HG03520 (cell line): ENCODE measurements around the gene ZNF618.

ENCODE experiments used
- ATAC-seq: cut with Tn5 transposase; IDR thresholded peaks from one replicate; pipeline ENCODE4 v1.9.1; 2021; ENCODE audit warnings: mild to moderate bottlenecking, moderate library complexity; ENCODE audit not compliant: unreplicated experiment

ZNF618 gene

DNA sequence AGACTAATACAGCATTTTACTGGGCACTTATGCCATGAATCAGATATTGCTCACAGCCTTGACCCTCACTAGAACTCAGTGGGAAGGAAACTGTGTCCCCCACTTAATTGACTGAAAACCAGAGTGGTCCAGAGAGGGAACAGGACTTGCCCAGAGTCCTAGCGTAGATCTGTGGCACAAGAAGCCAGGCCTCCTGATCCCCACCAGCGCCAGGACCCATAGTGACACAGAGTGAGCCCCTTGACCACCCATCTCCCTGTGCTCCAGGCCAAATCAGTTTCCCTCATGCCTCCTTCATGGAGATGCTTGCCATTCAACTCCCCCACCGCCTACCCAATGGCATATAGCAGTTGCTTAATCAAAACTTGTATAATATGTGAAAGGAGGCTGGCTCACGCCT lies 214.7 kb downstream of the ZNF618 start:
- ATAC-seq, result no peak

DNA sequence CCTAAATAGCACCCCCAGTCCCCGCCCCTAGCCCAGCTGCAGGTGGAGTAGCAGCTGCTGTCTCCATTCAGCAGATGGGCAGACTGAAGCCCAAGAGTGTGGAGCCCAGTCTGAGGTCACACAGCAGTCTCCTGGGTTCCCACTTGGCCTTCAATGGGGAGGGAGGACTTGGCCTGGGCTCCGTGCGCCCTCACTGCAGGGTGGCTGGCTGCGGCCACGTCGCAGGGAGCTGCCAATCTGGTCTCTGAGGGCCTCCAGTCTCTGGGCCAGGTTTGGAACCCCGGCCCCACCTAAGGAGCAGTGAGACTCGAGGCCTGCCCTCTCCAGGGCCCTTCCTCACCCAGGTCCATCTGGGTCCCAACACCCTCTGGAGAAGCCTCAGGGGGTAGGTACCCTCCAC lies 215.6 kb downstream of the ZNF618 start:
- no peak for ATAC-seq

DNA sequence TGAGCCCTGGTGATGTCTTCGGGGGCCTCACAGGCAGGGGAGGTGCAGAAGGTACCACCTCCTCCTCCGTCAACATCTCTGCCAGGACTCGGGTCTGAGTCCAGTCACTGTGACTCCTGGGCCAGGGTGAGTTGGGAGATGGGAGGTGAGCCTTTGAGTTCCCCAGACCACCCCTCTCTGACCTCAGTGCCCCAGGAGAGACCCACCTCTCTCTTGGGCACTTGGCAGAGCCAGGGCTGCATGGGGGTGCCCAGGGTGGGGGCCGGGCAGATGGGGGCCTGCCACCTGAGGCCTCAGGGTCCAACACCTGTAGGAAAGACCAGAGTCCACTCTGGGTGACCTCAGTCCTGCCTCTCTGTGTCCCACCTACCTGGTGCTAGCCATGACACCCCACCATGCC lies 216.2 kb downstream of the ZNF618 start:
- ATAC-seq, result no peak

DNA sequence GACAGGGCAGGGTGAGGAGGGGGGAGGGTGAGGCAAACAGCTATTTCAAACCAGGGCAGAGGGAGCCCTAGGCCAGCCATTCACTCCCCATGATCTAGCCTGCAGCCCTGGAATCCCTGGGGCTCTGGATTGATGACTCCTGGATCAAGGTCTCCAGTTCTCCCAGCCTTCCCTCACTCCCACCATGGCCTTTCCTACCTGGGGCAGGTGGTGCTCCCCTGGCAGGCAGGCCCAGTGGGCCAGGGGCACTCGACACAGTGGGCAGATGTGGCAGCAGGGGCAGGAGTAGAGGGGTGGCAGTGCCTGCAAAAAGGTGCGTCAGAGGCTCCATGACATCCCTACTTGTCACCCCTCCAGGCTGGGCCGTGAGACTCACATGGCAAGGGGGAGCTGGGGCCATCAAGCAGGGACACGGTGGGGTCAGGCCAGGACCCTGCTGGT lies 216.9 kb downstream of the ZNF618 start:
- ATAC-seq, result no peak

DNA sequence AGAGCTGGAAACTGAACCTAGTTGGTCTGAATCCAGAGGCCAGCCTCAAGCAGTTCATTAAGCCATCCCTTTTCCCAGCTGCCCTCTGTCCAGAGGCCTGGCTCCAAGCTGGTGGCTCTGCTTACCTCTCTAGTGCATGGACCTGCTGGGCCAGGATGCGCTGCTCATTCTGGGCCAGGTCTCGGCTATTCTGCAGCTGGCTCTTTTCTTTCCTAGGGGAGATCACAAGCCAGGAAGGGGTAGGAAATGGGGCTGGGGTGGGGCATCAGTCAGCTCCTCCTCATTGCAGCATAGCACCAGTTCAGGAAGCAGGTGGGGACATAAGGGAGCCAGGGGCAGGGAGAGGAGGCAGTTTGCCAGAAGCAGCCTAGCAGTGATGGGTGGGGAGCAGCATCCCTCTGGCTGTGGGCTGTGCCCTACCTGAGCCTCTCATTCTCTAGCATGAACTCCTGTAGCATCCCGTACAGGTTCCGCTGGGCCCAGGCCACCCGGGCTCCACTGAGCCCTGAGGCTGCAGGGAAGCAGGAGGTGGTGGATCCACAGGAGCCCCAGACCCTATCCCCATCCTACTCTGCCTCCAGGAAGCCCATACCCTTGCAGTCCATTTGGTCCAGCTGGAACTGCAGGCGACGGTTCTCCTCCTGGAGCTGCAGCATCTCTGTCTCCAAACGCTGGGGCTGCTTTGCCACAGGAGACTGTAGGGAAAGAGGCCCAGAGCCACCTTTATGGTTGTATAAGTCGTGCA lies 217.8 kb downstream of the ZNF618 start:
- ATAC-seq, result no peak

DNA sequence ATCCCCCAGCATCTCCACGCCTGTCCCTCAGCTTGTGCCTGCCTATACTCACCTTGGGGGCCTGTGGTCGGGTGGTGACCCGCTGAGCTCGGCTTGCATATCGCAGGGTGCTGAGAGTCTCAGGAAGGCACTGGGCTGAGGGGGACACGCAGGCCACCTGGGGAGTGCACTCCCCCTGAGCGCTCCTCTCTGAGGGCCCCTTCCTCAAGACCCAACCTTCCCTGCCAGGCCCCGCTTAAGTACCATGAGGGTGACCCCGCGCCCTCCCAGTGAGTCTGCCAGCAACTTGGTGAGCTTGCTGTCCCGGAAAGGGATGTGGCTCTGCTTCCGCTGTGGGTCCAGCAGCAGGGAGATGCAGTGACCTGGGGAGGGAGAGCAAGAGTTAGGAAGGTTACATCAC lies 218.9 kb downstream of the ZNF618 start:
- ATAC-seq, result no peak

DNA sequence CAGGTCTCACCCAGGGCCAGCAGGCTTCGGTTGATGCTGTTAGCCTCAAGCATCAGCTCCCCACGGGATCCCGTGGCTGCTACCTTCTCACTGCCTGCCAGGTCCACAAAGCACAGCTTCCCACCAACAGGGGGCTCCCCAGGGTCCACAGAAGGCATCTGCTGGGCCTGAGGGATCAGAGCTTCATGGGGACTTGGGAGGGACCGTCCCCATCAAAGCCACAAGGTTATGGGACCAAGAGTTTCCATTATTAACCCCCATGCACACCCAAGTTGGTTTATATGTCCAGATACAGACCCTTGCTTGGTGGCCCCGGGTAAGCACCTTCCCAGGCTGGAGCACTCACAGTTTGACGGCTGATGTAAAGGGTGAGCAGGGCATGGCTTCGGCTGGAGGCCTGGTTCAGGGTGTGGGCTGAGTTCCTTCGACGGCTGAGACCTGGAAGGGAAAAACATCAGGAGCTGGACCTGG lies 220.0 kb downstream of the ZNF618 start:
- no peak for ATAC-seq

DNA sequence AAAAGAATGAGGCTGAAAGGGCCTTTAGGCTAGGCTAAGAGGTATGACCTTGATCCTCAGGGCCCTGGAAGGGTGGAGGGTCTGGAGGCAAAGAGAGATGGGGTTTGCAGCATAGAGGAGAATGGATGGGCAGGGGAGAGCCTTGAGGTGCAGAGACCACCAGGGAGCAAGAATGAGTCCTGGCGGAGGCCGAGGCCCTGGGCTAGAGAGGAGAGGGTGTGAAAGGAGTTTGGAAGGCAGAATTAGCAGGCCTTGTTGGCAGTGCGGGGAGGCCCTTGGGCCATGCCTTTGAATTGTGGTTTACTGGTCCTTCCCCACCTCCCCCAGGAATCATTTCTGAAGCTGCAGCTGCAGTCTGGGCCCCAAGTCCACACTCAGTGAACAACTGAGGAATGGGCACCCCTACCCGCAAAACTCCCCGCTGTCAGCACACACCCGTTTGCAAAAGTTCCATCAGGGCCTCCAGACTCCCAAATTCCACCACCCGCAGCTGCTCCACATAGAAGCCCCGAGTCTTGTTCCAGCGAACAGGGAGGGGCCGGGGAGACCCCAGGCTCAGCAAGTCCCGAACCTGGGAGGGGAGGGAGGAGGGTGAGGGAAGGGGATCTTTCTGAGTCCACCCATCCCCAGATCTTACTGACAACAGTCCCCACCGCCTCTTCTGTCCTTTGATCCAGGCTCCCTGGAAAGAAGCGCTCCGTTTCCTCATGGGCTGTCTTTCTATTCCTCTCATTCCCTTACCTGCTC lies 220.9 kb downstream of the ZNF618 start:
- no peak for ATAC-seq

DNA sequence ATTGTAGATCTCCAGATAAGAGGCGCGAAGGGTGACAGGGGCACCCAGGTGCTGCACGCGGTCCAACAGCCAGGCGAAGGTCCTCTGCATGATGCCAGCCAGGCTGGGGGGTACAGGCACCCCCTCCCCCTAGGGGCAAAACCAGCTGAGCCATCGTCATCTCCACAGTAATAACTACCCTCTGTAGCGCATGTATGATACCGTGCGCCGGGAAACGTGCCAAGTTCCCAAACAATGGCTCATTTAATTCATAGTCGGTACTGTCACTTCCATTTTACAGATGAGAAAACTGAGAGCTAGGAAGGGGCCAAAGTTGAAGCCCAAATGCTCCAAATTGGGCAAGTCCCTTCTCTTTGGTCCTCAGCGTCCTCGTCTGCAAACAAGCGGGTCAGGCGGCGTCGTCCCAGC lies 221.5 kb downstream of the ZNF618 start:
- no peak for ATAC-seq

DNA sequence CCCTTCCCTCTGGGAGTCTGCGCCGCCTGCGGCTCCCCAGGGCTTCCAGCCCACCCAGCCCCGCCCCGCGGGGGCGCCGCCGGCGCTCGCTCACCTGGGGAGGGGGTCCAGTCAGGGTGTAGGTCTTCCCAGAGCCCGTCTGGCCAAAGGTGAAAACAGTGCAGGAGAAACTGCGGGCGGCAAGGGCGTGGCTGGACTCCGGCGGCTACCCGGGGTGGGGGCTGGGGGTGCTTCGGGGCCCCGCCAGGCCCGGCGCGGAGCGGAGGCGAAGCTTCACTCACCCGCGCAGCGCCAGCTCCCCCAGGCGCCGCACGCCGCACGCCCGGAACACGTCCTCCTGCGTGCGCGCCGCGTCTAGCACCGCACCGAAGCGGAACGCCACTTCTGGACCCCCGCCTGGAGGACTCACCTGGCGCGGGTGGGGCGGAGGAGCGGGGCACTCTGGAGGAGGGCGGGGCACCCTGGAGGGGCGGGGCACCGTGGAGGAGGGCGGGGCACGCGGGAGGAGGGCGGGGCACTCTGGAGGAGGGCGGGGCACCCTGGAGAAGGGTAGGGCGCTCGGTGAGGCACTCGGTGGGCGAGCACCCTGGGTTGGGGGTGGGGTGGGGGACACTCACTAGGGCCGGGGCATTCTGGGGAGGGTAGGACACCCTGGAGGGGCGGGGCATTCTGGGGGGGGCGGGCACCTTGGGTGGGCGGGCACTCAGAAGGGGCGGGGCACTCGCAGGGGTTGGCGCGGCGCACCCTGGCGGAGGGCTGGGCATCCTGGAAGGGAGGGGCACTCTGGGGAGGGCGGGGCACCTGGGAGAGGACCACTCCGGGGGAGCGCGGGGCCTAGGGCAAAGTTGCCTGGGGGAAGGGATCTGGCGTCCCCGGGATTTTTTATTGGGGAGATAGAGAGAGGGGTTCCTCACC lies 222.2 kb downstream of the ZNF618 start:
- no peak for ATAC-seq

DNA sequence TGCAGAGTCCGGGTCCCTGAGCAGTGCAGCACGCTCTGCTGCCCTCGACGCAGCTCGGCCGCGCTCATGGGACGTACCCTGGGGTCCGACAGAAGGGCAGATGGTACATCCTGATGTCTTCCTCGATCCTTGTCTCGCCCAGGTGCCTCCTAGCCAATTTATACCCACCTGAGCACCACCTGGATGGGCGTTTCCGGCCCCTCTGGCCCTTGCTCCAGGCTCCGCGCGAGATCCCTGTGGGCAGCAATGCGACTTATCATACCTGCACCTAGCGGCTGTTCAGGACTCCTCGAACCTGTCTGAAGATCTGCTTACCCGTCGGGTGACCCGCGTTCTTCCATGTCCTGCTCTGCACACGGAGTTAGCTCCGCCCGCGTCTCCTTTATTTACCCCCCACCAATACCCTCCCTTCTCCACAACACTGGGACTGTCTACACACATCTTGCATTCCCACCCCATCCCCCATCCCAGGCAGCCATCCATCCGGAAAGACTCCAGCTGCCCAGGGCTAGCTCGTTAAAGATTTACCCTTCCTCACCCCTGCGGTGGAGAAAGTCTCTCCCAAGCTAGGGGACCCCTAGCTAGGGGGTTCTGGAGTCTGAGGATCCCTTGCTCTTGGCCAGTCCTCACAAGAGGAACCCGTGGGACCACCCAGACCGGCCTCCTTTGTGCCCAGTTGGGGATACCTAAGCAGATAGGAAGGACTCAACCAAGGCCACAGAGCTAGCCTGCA lies 223.0 kb downstream of the ZNF618 start, which contains the start of gene KIF12:
KIF12 (minus strand) TSS at position 357 of the 733 bp plus-strand sequence; CDS start at position 341, 16 bp downstream.
- no peak for ATAC-seq

DNA sequence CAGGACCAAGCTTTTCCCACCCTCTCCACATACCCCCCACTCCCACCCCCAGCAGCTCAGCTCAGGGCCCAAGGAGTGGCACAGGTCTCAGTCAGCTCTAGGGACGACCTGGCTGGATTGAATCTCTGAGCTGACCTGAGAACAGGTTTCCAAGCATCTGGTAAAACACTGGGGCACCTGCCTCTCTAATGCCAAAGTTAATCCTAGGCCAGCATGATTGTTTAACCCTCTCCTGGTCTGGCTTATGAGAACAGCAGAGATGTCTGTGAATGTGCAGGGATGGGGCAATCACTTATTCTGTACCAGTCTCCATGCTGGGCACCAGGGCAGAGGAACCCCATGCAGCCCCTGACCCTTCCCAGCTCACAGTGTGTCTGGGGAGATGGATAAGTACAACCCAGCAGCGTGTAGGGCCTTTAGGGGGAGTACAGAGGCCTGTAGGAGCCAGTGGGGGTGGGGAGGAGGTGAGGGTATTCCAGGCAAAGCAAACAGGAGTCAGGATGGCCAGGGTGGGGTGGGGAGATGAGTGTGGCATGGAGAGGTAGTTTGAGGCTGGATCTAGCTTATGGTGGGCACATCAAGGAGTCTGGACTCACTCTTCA lies 223.7 kb downstream of the ZNF618 start:
- no peak for ATAC-seq

DNA sequence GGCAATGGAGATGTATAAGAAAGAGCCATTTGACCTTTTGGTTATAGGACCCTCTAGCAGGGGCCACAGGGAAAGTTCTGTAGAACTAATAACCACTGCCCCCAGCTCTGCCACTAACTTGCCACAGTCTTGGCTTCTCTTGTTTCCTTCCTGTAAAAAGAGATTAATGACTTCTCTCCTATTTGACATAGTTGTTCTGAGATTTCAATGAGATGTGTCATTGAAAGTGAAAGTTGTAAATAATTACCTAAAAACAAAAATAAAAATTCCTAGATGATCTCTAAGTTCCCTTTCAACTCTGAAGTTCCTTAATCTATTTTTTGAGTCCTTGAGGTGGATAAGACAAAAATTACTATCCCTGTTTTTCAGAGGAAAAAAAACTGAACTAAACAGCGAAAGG lies 224.4 kb downstream of the ZNF618 start:
- no peak for ATAC-seq

DNA sequence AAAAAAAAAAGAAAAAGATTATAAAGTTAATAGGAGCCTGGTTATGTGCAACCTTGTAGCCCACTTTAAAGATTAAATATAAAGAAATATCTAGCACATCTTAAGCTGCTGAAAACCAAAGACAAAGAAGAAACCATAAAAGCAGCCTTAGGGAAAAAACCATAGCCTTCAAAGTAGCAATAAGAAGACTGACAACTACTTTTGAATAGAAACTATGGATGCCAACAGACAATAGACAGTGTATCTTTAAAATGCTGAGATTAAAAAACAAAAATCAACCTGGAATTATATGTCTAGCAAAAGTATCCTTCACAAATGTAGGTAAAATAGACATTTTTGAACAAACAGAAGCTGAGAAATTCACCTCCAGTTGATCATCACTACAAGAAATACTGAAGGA lies 226.4 kb downstream of the ZNF618 start:
- ATAC-seq, result no peak

DNA sequence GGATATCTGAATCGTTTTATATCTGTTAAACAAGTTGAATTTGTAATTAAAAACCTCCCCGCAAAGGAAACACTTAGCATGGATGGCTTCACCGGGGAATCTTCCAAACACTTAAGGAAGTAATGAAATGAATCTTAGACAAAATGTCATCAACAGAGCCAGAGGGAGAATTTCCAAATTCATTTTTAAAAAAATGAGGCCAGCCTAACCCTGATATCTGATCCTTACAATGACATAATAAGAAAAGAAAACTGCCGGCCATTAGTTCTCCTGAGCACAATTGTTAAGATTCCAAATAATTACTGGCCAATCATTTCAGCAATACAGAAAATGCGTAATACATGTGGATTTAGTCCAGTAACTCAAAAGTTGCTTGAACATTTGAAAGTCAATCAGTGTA lies 229.1 kb downstream of the ZNF618 start:
- ATAC-seq, result no peak
